HG02798 (cell line): ENCODE measurements around the gene EFNA2.

Experiments
- ATAC-seq: cut with Tn5 transposase; IDR thresholded peaks from one replicate; pipeline ENCODE4 v1.9.1; 2021; ENCODE audit warnings: mild to moderate bottlenecking; ENCODE audit not compliant: unreplicated experiment, poor library complexity

The EFNA2 gene

DNA sequence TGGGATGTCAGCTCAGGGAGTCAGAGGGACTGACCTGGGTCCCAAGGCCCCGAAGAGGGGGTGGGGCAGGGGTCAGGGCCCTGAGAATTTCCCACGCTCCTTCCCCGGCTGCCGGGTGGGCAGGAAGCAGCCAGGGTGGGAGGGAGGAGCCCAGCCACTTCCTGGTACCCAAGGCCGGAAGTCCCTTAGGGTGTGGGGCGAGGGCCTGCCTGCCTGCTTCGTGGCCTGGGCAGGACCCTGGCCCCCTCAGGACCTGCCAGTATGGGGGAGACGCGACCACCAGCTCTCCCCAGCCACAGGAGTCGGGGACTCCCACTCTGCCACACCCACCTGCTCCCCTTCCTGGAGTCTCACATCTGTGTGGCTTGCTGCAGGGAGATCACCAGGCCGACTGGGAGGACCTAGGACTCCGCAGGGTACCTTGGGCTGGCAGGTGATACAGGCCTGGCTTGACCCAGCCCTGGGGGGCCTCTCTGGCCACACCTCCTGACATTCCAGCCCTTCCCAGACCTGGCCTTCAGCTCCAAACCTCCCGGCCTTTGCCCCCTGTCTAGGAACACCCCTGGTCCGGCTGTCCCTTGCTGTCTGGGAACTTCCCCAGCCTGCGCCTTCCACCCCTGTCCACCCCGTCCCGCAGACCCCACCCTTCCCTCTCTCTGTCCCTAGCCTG, 26.3 kb upstream of the EFNA2 start:
- peak; percentile 31 for ATAC-seq

DNA sequence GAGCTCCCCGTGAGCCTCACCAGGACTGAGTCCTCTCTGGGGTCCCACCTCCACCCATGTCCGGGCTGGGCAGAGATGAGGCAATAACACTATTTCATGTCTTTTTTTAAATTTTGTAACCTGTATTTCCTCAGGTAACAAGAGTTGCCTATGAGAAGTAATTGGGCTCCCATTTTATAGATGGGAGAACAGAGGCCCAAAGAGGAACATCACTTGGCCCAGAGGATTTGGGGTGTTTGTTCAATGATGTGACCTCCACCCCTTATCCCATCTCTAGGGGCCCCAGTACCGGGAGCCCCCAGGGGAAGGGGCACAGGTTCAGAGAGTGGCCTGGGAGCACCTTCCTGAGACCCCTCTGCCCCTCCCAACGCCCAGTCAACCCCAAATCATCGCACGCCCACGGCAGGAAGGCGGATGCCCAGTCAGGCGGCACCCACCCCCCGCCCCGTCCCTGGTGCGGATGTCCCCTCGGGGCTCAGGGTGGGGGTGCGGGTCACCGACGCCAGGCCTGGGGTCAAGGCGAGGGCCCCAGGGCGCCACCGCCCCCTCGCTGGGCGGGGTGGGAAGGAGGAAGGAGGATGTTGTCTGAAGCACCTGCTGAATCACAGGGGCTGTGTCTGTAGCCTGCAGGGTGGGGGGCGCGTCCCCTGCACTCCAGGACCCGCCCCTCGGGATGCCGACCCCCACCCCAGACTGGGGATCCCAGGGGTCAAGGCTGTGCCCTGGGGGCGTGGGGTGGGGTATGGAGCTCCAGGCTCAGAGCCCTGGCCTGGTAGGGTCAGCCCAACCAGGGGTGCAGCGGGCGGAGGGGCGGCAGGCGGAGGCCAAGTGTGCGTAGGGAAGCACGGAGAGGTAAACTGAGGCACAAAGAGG, 25.6 kb upstream of the EFNA2 start:
- ATAC-seq, result peak; percentile 2

DNA sequence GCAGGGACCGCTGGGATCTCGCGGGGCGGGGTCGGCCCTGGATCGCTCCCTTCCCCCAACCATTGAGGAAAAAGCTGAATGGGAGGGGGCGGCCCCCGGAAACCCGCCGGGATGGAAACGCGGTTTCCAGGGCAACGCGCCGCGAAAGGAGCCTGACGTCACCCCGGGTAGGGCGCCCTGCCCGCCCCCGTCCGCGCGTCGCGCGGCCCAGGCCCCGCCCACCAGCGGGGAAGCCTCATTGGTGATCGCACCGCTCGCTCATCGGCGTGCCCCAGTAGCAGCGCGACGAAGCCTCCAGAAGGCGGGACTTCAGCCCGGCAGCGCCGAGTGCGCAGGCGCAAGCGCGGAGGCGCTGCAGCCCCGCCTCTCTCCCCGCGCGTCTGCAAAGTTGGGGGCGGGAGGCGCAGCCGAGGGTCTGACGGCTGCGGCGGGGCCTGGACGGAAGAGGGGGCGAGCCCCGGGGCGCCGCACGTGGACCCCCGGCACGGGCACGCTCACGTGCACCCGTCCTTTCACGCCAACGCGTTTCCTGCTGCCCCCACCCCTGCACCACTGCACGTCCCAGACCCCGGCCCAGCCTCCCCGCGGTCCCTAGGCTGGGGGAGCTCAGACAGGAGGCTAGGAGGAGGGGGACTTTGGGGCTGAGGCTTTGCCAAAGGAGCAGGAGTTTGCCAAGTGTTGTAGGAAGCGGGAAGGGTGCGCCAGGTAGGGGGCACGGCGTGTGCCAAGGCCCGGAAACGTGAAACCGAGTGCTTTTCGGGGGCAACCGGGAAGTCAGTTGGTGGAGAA, 24.7 kb upstream of the EFNA2 start:
- peak; percentile 78 for ATAC-seq

DNA sequence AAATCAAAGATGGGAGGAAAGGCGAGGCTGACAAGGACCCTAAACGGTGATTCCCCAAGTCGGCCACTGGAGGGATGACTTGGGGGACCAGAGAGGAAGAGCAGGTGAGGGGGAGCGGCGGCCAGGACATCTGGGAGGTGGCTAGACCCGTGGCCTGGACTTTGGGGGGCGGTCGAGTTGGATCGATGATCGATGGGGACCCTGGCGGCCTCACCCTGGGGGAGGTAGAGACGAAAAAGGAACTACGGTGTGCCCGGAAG, 24.2 kb upstream of the EFNA2 start:
- no peak for ATAC-seq

DNA sequence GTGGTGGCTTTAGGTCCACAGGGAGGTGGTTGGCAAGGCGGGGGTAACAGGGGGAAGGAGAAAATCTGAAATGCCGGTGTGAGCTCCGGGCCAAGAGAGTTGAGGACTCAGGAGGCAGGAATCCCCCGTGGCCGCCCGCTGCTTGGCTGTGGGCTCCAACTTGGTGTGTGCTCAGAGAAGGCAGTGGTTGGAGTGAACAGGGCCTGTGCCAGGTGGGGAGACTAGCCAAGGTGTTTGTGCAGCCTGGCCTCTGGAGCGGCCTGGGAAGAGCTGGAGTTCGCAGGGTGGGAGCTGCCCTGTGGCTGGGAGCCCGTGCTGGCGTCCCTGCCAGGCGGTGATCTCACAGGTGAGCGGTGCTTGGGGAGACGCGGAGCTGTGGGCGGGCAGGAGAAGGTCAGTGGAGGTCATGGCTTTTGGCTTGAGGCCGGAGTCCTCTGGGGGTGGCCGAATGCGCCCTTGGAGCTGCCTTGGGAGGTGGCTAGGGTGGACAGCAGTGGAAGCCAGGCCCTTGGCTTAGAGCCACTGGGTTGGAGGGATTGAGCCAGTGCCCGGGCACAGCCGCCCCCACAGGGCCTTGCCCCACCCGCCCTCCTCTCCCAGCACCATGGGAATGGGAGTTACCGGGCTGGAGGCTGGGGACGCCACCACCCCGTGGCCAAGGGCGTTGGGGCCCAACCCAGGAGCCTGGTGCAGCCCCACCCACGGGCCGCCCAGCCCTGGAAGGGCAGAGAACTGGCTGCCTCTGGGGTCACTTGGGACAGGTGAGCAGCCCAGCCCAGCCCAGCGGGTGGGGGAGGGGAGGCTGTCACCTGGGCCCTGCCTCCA, 23.7 kb upstream of the EFNA2 start:
- no peak for ATAC-seq

DNA sequence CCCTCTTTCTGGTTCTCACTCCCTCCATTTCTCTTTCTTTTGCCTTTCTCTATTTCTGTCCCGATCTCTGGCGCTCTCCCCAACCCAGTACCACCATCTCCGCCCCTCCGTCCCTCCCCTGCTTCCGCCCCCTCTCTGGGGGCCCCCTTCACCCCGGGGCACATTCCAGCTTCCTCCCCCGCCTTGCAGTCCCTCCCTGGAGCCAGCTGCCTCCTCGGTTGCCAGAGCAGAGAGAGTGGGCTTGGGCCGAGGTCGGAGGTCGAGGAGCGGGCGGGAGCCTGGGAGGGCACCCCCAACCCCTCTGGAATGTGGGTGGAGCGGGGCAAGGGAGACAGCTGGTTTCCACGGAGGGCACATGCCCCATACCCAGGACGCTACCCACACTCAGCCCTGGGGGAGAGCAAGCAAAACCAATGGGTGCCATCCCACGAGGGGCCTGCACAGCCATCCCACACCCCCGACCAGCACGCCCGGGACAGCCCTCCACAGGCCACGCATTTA, 23.0 kb upstream of the EFNA2 start:
- no peak for ATAC-seq

DNA sequence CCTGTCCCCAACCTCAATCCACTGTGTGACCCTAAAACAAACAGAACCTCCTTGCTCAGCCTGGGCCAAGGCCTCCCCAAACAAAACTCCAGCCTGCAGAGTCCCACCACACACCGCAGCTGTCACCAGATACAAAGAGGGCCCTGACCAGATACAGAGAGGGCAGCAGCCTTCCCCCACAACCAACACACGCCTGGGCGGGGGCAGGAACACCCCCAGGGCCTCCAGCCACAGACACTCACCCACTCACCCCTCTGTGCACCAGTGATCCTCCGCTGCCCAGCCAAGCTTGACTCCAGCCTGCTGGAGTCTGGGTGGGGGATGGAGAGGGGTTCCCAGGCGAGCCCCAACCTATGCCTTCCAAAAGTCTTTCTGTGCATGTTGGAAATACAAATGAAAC, 22.5 kb upstream of the EFNA2 start:
- no peak for ATAC-seq

DNA sequence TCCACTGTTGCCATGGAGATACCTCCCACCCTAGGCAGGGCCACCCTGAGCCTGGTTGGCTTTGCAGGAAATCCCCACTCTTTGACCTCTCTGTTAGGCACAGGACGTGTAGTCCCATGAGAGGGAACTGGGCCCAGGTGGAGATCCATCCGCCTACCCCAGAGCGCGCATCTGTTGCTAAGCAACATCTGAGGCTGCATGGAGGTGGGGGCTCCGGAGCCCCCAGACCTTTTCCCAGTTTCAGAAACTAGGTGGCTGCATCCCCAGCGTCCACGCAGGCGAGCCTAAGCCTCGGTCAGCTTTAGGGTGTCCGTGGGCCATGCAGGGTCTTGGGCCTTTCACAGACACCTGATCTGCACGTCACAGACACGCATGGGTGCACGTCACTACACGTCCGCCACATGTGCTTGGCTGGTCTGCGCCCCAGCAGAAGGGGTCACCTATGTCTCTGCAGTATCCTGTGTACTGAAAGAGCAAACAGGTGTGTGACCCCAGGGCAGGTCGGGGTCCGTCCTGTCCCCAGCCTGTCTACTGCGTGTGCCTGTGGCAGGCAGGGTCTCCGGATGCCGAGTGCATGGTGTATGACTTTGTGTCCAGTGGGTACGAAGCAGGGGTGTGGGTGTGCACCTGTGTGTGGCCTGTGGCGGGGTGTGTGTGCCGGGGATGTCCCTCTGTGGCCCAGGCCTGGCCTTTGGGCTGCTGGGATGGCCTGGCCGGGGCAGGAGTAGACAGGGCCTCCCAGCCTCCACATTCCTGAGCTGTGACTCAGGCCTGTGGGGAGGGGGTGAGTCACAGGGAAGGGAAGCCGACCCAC, 20.7 kb upstream of the EFNA2 start:
- ATAC-seq, result no peak

DNA sequence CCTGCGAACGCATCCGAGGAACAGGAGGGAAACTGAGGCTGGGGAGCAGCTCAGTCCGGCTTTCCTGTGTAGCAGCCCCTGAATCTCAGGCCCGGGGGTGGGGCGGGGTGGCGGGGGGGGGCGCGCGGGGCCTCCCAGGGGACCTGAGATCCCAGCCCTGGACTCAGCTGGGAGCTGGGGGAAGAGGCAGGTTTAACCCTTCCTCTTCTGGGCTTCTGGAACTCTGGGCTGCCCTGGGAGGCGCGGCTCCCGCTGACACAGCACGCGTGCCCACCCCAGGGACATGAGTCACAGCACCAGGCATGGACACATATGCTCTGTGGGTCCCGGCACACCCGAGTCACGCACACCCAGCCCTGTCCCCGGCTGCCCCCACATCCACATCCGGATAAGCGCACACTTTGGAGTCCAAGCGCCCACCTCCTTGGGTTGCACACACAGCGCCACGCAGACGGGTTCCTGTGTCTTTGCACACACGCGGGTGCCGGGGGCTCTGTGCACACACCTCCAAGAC, 20.0 kb upstream of the EFNA2 start:
- ATAC-seq, result no peak

DNA sequence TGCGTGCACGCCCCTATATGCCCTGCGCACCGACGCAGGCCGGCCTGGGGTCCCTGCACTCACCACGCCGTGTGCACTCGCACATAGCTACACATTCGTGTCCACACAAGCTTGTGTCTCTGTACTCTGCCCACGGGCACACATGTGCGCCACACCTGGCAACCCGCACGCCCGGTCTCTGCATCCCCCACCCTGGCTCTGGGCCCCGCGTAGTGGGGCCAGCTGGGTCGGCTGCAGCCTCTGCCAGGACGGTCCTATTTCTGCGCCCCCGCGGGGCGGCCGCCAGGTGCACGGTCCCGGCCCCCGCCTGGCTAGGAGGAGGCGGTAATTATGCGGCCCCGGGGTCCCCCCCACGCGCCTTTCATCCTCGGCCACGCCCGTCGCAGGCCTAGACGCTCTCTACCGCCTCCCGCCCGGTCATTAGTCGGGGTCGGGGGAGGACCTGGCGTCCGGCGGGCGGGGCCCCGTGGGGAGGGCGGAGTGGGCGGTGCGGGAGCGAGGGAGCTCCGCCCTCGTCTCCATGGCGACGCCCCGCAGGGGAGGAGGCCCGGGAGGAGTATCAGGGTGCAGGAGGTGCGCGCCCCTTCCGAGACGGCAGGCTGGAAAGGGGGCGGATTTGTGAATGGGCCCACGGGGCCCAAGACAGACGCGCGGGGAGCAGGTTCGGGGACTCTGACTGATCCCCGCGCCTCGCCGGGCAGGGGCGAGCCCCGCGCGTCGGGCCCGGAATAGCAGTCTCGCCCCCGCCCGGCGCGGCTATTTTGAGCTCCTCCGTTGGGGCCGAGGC, 19.4 kb upstream of the EFNA2 start:
- ATAC-seq, result peak; percentile 40

DNA sequence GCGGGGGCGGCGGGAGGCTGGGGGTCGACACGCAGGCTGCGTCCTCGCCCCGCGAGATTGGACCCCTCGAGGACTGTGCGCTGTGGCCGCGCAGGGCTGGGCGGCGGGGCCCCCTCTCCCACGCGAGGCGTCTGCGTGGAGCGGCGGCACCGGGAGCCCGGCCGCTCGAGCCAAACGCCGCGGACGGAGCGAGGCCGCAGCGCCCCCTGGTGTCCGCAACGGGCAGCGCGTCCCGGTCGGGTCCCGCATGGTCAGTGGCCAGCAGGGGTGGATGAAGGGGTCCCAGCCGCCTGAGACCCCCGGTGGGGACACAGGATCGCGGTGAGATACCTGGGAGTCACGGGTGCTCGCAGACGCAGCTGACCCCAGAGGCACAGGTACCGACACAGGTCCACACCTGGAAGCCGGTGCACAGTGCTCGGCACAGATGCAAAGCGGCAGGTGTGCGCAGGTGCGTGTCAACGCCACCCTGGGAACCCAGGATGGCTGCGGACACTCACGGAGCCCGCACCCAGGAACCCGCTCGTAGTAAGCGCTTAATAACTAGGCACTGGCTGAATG, 18.7 kb upstream of the EFNA2 start:
- ATAC-seq, result peak; percentile 24

DNA sequence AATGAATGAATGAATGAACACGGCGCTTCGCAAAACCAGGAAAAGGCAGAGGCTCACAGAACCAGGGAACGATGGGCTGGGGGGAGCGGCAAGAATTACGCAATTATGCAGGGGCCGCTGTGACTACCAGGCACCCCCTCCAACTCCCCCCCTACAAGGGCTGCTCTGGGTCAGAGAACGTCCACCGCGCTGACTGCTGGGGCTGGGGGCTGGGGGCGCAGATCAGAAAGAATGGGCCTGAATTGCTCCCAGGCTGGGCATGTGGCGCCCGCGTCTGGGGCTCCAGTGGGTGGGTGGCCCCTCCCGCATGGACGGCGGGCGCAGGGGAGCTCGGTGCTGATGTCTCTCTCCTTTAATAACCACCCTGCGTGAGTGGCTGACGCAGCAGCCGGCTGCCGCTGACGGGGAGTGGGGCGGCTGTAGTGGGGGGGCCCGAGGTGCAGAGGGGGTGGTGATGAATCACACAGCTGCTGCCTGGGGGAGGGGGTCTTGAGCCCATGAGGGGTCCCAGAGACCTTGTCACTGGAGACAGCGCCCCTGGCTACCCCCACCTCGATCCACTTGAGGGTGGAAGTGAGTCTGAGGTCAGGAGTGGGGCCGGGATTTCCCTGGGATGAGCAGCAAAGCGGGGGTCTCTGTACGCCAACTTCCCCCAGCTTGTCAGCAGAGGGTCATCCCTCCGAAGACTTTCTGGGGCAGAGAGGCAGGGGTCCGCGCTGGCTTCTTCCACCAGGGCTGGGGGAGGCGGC, 18.0 kb upstream of the EFNA2 start:
- ATAC-seq, result no peak

DNA sequence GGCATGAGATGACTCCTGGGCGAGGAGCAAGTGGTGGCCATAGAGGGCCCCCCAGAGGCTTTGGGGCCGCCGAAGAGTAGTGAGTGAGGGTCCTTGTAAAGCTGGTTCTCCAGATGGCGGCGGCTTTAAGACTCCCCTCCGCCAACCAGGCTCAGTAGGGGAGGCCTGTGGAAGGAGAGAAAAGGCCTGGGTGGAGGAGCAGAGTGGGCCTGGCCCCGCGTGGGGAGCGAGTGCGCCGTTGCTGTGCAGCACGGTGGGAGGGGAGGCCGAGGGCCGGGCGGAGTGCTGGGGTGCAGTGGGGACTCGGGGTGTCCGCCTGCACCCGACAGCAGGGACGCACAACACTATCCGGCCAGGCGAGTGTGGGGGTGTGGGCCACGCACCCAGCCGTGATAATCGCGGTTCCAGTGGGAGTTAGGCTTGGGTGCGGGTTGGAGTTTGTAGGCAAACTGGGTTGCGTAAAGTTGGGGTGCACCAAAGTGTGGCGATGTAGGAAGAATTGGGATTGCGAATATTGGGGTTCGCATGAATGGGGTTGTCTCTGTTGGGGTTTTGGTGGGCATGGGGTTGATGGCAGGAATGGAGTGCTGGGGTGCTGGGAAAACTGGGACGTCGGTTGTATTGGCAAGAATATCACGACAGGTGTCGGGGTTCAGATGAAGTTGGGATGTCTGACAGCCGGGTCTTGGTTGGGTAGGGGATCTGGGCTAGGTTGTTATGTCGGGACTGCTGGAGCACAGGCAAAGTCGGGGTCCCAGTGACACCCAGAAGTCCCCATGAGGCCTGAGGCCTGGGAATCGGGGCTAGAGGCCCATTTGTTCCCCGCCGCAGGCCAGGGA, 17.2 kb upstream of the EFNA2 start:
- ATAC-seq, result no peak

DNA sequence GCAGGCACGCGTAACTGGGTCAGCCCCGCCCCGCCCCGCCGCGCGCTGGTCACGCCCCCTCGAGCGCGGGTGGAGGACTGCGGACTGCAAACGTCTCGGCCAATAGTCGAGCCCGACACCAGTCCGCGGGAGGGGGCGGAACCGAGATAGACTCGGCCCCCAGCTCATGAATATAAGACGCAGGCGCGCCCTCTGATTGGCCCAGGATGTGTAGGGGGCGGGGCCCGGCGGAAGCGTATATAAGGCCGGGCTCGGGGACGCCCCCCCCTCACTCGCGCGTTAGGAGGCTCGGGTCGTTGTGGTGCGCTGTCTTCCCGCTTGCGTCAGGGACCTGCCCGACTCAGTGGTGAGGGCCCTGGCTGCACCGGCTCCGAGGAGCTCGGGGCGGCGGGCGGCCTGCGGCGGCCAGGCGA, 16.6 kb upstream of the EFNA2 start, which contains the start of gene CIRBP:
Gene CIRBP, plus strand, starts transcription at position 268 of the 413 bp plus-strand sequence. CDS start 1,602 bp downstream, outside the sequence.
- ATAC-seq, result peak; percentile 65

DNA sequence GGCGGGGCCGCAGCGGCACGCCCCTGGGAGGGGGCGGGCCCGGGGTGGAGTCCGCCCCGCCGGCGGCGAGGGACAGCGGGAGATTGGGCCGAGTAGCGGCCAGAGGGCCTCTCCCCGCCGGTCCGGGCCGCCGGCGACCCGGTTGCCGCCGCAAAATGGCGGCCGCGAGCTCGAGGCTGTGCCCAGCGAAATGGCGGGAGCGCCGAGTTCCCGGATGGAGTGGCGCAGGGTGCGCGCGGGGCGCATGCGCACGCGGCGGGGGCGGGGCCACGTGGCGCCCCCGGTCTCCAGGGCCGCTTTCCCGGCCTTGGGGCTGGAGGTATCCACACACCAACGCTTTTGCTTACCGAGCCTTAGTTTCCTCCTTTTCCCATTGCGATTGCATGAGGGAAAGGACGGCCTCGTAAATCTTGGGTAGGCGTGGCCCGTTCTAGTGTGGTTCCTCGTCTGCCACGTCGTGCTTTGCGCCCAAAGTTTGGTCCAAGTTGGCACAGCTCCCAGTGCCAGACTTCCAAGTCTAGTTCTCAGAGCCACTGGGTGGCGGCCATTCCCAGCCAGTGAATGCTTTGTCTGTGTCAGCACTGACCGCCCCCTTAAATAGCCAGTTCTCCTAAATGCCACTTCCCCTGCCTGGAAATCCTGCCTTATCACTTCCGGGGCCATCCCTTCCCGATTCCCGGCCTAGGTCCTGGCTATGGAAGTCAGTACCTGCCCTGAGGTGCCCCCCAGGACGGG, 16.0 kb upstream of the EFNA2 start:
- peak; percentile 33 for ATAC-seq
